Lung (tissue), 12 donors: ENCODE data around the gene WDR20. TPM values are rescaled to one million over a fixed set of nuclear protein-coding genes. Genes with fewer than 3 reads are reported as not detected.

Experiments
- ATAC-seq: fragments of 200-7000 bp; cut with Tn5 transposase; one replicate; pipeline ENCODE4 v1.9.1; 2020; ENCODE audit warnings: moderate number of reproducible peaks; ENCODE audit not compliant: insufficient read depth, low FRiP score
- DNase-seq, 3 donors: peaks; one replicate each; pipeline ENCODE4 v3.0.0-alpha.2; 2013 to 2017
- H3K27ac ChIP-seq, 2 donors: one replicate each; pipeline ENCODE4 v1.5.1; 2013; ENCODE audit warnings: mild to moderate bottlenecking in 2 of 2, moderate library complexity in 2 of 2, control low read depth in 1 of 2, inconsistent platforms in 1 of 2, low read depth in 1 of 2, low read length in 1 of 2
- H3K27me3 ChIP-seq, 3 donors: one replicate each; pipeline ENCODE4 v1.5.1; 2013; ENCODE audit warnings: low read length in 2 of 3; ENCODE audit not compliant: control insufficient read depth in 3 of 3, insufficient read depth in 3 of 3
- H3K36me3 ChIP-seq, 4 donors: one replicate each; pipeline ENCODE4 v1.5.1; 2013; ENCODE audit warnings: low read length in 4 of 4, mild to moderate bottlenecking in 1 of 4, moderate library complexity in 1 of 4; ENCODE audit not compliant: control insufficient read depth in 4 of 4, insufficient read depth in 4 of 4
- H3K4me1 ChIP-seq, 5 donors: one replicate each; pipeline ENCODE4 v1.5.1; 2013; ENCODE audit warnings: low read length in 5 of 5, mild to moderate bottlenecking in 2 of 5, moderate library complexity in 1 of 5; ENCODE audit not compliant: control insufficient read depth in 5 of 5, insufficient read depth in 5 of 5
- H3K4me3 ChIP-seq: one replicate; pipeline ENCODE4 v1.5.1; 2013; ENCODE audit warnings: mild to moderate bottlenecking, control low read depth, moderate library complexity
- H3K9ac ChIP-seq, 2 donors: one replicate each; pipeline ENCODE4 v1.5.1; 2013; ENCODE audit warnings: low read length in 2 of 2, control low read depth in 1 of 2; ENCODE audit not compliant: insufficient read depth in 1 of 2
- H3K9me3 ChIP-seq, 4 donors: one replicate each; pipeline ENCODE4 v1.5.1; 2013; ENCODE audit warnings: low read length in 3 of 4, mild to moderate bottlenecking in 1 of 4, moderate library complexity in 1 of 4; ENCODE audit not compliant: control insufficient read depth in 4 of 4, insufficient read depth in 3 of 4
- WGBS, 2 donors: extraction: QIAGEN DNeasy Blood & Tissue Kit; methylation state at CpG; one replicate each; pipeline ENCODE4 v1.1.7; 2013; 5-methylcytosine and 5-hydroxymethylcytosine counted together
- polyA plus RNA-seq, 2 donors: library from polyadenylated mRNA; stranded (reverse); fragments of 200-250 nt; gene quantifications; one replicate each; pipeline ENCODE4 v1.2.1, GENCODE V29; 2013
- total RNA-seq, 2 donors: library from RNA; depleted of rRNA in 1 of 2; stranded (reverse); fragments of >200 nt in 1 of 2; gene quantifications; one replicate each; pipeline ENCODE4 v1.2.1, GENCODE V29; 2014 to 2021
- TF ChIP-seq, protein P1 (sequence below): IDR thresholded peaks from 2 replicates; pipeline ENCODE4 v1.5.1; 2012; ENCODE audit warnings: mild to moderate bottlenecking; ENCODE audit errors: control extremely low read depth, extremely low read depth
- donor health status: control.
- donor health status: control.
- donor health status: Bipolar disorder and iron deficiency.
- donor health status: healthy.
- donor health status: DM: yes; HTN: yes; CAD: no.

The WDR20 gene
- total and polyA plus RNA-seq, 4 donors, result 10.3 to 30.7 (median 19.7) TPM

DNA sequence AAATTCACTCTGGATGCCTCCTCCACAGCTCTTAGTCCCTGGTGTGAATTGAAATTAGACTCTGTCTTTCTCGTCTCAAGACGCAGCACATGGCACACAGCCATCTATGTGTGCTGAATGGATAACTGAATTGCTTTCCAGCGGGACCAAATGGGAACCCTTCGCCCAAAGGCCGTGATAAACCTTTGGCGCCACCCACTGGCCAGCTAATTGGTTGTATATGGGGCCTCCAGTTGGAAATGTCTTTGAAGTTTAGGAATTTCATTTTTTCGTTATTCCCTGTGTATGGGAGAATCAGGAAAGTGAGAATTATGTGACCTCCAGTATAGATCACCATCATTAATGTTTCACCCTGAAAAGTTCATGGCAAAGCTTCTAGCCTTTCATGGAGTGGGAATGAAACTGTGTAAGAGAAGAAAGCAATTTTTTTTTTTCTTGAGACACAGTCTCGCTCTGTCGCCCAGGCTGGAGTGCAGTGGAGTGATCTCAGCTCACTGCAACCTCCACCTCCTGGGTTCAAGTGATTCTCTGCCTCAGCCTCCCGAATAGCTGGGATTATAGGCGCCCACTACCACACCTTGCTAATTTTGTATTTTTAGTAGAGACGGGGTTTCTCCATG lies 43.0 kb upstream of the WDR20 start:
- WGBS, 2 donors, result 34 to 42% methylated on average over 12 of the region's 12 CpGs

GRCh38 chr14:102097441-102098135 lies 42.1 kb upstream of the WDR20 start:
- TF ChIP-seq, protein P1, sequence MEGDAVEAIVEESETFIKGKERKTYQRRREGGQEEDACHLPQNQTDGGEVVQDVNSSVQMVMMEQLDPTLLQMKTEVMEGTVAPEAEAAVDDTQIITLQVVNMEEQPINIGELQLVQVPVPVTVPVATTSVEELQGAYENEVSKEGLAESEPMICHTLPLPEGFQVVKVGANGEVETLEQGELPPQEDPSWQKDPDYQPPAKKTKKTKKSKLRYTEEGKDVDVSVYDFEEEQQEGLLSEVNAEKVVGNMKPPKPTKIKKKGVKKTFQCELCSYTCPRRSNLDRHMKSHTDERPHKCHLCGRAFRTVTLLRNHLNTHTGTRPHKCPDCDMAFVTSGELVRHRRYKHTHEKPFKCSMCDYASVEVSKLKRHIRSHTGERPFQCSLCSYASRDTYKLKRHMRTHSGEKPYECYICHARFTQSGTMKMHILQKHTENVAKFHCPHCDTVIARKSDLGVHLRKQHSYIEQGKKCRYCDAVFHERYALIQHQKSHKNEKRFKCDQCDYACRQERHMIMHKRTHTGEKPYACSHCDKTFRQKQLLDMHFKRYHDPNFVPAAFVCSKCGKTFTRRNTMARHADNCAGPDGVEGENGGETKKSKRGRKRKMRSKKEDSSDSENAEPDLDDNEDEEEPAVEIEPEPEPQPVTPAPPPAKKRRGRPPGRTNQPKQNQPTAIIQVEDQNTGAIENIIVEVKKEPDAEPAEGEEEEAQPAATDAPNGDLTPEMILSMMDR, result no peak
- DNase-seq, result peak; percentile 58 to 74 (median 67)
- Histone ChIP-seq H3K27me3 (no peaks in the 10 kb centered on the region), H3K4me3 (no peak overlapping the region), H3K9me3 (no peaks in the 10 kb centered on the region), H3K4me1 (peaks cover 0 to 17% (median 5%) of the 10 kb centered on the region in 5 donors), H3K36me3 (no peaks in the 10 kb centered on the region), H3K27ac (no peak overlapping the region), H3K9ac (no peak overlapping the region)
- WGBS, 2 donors, result 65 to 84% methylated on average over 7 of the region's 7 CpGs
- no peak for ATAC-seq

More for the DNA sequence above, 43.0 kb upstream of the WDR20 start:
- H3K36me3 ChIP-seq, result no peaks in the 10 kb centered on the region
- peaks cover 0 to 17% (median 5%) of the 10 kb centered on the region in 5 donors for H3K4me1 ChIP-seq
- DNase-seq (peak; percentile 90 to 93 (median 92)), ATAC-seq (peak; percentile 77)
- no peak overlapping the region for H3K27ac ChIP-seq
- TF ChIP-seq, protein P1, result peak; percentile 88
- no peak overlapping the region for H3K4me3 ChIP-seq
- H3K27me3 ChIP-seq, result no peaks in the 10 kb centered on the region
- peak overlapping the region in 1 of 2 donors; percentile 24 for H3K9ac ChIP-seq
- no peaks in the 10 kb centered on the region for H3K9me3 ChIP-seq

DNA sequence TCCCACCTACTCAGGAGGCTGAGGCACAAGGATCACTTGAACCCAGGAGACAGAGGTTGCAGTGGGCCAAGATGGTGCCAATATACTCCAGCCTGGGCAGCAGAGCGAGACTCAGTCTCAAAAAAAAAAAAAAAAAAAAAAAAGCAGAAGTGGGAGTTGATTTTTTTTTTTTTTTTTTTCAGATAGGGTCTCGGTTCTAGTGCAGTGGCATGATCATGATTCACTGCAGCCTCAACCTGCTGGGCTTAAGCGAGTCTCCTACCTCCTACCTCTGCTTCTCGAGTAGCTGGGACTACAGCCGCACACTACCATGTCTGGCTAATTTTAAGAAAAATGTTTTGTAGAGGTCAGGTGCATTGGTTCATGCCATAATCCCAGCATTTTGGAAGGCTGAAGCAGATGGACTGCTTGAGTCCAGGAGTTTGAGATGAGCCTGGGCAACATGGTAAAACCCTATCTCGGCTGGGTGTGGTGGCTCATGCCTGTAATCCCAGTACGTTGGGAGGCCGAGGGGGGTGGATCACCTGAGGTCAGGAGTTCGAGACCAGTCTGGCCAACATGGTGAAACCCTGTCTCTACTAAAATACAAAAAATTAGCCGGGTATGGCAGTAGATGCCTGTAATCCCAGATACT lies 36.5 kb upstream of the WDR20 start:
- WGBS, 2 donors, result 77 to 89% methylated on average over 10 of the region's 10 CpGs

More for the DNA sequence above, 36.5 kb upstream of the WDR20 start:
- no peaks in the 10 kb centered on the region for H3K4me1 ChIP-seq
- H3K27me3 ChIP-seq, result no peaks in the 10 kb centered on the region
- H3K9me3 ChIP-seq, result no peaks in the 10 kb centered on the region
- no peak for ATAC-seq
- no peak overlapping the region for H3K9ac ChIP-seq
- TF ChIP-seq, protein P1, result no peak
- H3K36me3 ChIP-seq, result no peaks in the 10 kb centered on the region
- DNase-seq, result no peak
- H3K27ac ChIP-seq, result no peak overlapping the region
- no peak overlapping the region for H3K4me3 ChIP-seq
